ENCODE data around the gene MKX.

Gene MKX, protein sequence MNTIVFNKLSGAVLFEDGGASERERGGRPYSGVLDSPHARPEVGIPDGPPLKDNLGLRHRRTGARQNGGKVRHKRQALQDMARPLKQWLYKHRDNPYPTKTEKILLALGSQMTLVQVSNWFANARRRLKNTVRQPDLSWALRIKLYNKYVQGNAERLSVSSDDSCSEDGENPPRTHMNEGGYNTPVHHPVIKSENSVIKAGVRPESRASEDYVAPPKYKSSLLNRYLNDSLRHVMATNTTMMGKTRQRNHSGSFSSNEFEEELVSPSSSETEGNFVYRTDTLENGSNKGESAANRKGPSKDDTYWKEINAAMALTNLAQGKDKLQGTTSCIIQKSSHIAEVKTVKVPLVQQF

DNA sequence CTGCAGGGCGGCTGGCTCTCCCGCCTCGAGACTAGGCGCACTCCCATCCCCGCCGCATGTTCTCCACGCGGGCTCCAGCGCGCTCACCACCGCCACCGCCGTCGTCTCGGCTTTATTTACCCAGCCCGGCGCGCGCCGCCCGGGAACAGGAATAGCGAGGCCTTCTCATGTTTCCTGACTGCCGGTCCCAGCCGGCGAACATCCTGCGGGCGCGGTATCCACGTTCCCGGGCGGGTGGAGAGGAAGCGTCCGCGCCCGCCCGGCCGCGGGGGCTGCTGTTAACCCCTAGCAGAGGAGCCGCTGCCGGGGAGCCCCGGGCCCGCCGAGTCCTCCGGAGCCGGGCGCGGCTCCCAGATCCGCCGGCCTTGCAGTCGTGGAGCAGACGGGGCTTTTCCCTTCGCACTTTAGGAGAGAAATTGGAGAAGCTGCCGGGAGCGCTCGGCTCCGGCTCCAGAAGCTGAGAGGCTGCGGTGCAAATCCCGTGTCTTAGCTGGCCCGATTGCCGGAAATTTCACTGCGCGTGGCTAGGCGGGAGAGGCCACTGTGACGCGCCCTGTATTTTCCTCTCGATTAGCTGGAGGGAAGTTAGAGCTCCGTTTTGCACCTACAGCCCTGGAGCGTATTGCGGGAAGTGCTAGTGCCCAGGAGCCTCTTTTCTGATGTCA, at the start of gene MKX:
Gene MKX (minus strand): TSS at position 88 of the 665 bp plus-strand sequence. CDS start 2,404 bp downstream, outside the sequence.
- Mint-ChIP-seq H3K4me1 (ENCODE audit: low read depth) (peaks cover 51% of the 10 kb centered on the region), H3K9me3 (no peaks in the 10 kb centered on the region), H3K27me3 (peaks cover 75% of the 10 kb centered on the region), H3K27ac (peak within 1 kb of the TSS; percentile 75), H3K4me3 (peak within 1 kb of the TSS; percentile 67), H3K36me3 (ENCODE audit: low read depth) (no peaks in the 10 kb centered on the region)
- peak; percentile 57 for DNase-seq

DNA sequence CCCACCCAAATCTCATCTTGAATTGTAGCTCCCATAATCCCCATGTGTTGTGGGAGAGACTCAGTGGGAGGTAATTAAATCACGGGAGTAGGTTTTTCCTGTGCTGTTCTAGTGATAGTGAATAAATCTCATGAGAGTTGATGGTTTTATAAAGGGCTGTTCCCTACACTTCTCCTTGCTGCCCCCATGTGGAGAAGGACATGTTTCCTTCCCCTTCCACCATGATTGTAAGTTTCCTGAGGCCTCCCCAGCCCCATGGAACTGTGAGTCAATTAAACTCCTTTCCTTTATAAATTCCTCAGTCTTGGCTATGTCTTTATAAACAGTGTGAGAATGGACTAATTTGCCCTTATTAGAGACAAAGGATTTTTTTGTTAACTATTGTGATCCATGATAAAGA, 48.5 kb upstream of the MKX start:
- H3K27me3 Mint-ChIP-seq = peaks cover 44% of the 10 kb centered on the region
- H3K4me1 Mint-ChIP-seq (ENCODE audit: low read depth) = no peaks in the 10 kb centered on the region
- no peaks in the 10 kb centered on the region for H3K36me3 Mint-ChIP-seq (ENCODE audit: low read depth)
- no peaks in the 10 kb centered on the region for H3K9me3 Mint-ChIP-seq
- DNase-seq = no peak
- no peak overlapping the region for H3K27ac Mint-ChIP-seq
- no peak overlapping the region for H3K4me3 Mint-ChIP-seq

DNA sequence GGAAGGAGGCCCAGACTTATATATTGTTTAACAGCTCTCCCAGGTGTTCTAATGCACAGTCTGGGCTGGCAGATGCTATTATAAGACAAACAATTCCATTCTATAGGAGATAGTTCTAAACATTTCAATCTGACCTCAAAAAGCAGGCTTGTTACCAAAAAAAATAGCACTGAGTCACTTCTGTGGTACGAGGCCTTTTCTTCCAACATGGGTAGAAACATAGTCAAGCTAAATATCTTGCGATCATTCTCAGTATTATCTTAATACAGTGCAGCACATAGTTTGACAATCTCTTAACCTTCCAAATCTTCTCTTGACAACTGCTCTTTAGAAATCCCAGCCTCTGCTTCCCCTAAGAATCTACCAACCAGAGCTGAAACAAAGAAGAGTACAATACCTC, 46.6 kb upstream of the MKX start:
- H3K9me3 Mint-ChIP-seq = no peaks in the 10 kb centered on the region
- no peak overlapping the region for H3K27ac Mint-ChIP-seq
- H3K27me3 Mint-ChIP-seq = peaks cover 51% of the 10 kb centered on the region
- H3K4me1 Mint-ChIP-seq (ENCODE audit: low read depth) = no peaks in the 10 kb centered on the region
- no peak for DNase-seq
- no peaks in the 10 kb centered on the region for H3K36me3 Mint-ChIP-seq (ENCODE audit: low read depth)
- no peak overlapping the region for H3K4me3 Mint-ChIP-seq

DNA sequence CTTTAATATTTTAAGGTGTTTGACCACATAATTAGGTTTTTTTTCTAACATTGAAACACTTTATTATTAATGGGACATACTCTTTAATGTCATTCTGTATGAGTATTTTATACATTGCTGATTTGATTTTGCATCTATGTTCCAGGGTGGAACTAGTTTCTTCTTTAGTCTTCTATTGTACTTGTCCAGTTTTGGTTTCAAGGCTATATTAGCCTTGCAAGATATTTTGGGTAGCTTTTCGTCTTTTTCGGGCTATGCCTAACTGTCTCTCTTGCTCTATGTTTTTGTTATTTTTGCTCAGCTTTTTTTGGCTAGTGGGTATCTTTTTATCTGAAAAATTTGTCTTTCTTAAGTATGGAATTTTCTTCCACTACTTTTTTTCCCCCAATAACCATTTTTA, 38.7 kb upstream of the MKX start:
- Mint-ChIP-seq H3K4me1 (ENCODE audit: low read depth) (no peaks in the 10 kb centered on the region), H3K27ac (no peak overlapping the region), H3K4me3 (no peak overlapping the region), H3K36me3 (ENCODE audit: low read depth) (no peaks in the 10 kb centered on the region), H3K9me3 (no peaks in the 10 kb centered on the region), H3K27me3 (peaks cover 45% of the 10 kb centered on the region)
- no peak for DNase-seq

DNA sequence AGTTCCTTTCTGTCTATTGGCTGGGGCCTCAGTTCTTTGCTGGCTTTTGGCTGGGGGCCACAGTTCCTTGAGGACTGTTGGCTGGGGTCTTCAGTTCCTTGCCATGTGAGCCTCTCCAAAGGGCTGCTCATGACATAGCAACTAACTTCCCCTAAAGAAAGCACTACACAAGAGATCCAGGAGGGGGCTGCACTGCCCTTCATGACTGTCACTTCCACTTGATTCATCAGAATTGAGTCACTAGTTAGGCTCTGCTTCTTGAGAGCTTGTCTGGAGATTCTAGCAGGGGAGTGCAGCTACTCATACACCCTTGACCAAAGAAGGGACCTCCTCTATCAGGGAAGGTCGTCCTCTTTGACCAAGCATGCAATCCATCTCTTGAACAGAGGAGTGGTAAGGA, 38.0 kb upstream of the MKX start:
- no peaks in the 10 kb centered on the region for H3K4me1 Mint-ChIP-seq (ENCODE audit: low read depth)
- peak; percentile 40 for DNase-seq
- no peaks in the 10 kb centered on the region for H3K9me3 Mint-ChIP-seq
- no peak overlapping the region for H3K27ac Mint-ChIP-seq
- H3K4me3 Mint-ChIP-seq = no peak overlapping the region
- H3K27me3 Mint-ChIP-seq = peaks cover 41% of the 10 kb centered on the region
- no peaks in the 10 kb centered on the region for H3K36me3 Mint-ChIP-seq (ENCODE audit: low read depth)

DNA sequence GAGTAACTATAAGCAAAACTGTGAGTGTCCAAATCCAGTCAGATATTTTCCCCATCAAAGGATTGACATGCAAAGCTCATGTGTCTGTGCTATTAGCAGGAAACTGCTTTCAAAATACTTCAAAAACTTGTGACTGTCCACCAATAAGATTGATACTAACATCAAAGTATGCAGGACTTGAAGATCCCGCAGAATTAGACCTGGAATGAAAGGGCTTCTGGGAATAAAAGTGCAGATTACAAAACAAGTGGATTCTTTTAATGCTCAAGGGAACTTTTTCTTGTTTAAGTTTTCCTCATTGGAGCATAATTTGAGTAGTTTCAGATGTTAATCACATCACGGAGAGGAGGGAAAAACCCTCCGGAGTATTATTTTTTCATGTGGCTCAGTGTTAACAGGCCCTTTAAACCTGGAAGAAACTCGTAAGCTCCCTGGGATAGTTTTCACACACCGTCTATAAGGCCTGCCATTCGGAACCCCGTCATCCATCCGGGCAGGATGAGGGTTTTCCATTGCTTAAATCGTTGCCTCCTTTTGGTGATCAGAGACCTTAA, 33.9 kb upstream of the MKX start:
- H3K27me3 Mint-ChIP-seq = peaks cover 60% of the 10 kb centered on the region
- H3K9me3 Mint-ChIP-seq = no peaks in the 10 kb centered on the region
- H3K4me1 Mint-ChIP-seq (ENCODE audit: low read depth) = no peaks in the 10 kb centered on the region
- no peak overlapping the region for H3K4me3 Mint-ChIP-seq
- H3K27ac Mint-ChIP-seq = no peak overlapping the region
- DNase-seq = no peak
- no peaks in the 10 kb centered on the region for H3K36me3 Mint-ChIP-seq (ENCODE audit: low read depth)

DNA sequence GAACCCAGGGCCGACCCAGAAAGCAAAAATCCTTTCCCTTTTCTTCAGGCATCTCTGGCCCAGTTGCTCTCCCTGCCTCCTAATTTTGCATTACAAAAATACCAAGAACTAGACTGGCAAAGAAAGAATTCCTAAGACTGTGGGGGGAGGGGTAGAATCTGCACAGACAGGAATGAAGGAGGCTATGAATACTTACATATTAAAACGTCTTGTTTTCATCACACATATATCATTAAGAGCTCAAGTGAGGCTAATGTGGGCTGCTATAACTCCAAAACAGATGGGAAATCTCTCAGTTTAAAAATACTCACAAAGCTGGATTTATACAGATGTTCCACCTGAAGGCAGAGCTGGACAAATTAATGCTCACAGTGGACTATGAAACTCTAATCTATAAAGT, 29.2 kb upstream of the MKX start:
- DNase-seq = no peak
- Mint-ChIP-seq H3K36me3 (ENCODE audit: low read depth) (no peaks in the 10 kb centered on the region), H3K27ac (no peak overlapping the region), H3K4me3 (no peak overlapping the region), H3K27me3 (peaks cover 67% of the 10 kb centered on the region), H3K4me1 (ENCODE audit: low read depth) (peaks cover 5% of the 10 kb centered on the region), H3K9me3 (no peaks in the 10 kb centered on the region)

DNA sequence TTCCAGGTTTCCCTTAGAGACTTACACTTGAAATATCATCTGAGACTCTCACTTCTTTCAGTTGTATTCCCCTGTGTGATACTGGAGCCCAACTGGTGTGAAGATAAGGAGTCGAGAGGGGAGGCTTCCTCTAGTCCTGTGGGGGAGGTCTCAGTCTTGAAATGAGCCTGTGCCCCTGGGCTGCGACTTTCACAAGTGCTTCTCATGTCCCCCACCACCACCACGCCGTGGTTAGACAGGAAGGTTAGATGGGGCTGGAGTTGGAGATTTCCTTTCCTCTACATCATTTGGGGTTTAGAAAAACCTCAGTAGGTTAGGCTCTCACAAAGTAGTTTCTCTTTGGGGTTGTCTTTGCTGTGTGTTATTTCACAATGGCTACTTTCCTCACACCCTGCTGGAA, 25.6 kb upstream of the MKX start:
- Mint-ChIP-seq H3K27me3 (peaks cover 49% of the 10 kb centered on the region), H3K4me1 (ENCODE audit: low read depth) (peaks cover 5% of the 10 kb centered on the region), H3K36me3 (ENCODE audit: low read depth) (no peaks in the 10 kb centered on the region), H3K9me3 (no peaks in the 10 kb centered on the region), H3K27ac (no peak overlapping the region), H3K4me3 (no peak overlapping the region)
- no peak for DNase-seq

DNA sequence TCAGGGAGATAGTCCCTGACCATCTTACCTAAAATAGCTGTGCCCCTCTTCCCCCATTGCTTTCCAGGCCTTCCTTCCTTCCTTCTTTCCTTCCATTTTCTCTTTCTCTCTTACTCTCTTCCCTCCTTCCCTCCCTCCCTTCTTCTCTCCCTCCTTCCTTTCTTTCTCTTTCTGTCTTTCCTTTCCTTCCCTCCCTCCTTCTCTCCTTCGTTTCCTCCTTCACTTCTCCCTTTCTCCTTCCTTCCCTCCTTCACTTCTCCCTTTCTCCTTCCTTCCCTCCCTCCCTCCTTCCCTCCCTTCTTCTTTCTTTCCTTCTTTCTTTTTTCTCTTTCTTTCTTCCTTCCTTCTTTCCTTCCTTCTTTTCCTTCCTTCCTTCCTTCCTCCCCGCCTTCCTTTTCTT, 24.6 kb upstream of the MKX start:
- peaks cover 5% of the 10 kb centered on the region for H3K4me1 Mint-ChIP-seq (ENCODE audit: low read depth)
- DNase-seq = no peak
- peaks cover 47% of the 10 kb centered on the region for H3K27me3 Mint-ChIP-seq
- no peak overlapping the region for H3K4me3 Mint-ChIP-seq
- H3K36me3 Mint-ChIP-seq (ENCODE audit: low read depth) = no peaks in the 10 kb centered on the region
- no peak overlapping the region for H3K27ac Mint-ChIP-seq
- H3K9me3 Mint-ChIP-seq = no peaks in the 10 kb centered on the region

DNA sequence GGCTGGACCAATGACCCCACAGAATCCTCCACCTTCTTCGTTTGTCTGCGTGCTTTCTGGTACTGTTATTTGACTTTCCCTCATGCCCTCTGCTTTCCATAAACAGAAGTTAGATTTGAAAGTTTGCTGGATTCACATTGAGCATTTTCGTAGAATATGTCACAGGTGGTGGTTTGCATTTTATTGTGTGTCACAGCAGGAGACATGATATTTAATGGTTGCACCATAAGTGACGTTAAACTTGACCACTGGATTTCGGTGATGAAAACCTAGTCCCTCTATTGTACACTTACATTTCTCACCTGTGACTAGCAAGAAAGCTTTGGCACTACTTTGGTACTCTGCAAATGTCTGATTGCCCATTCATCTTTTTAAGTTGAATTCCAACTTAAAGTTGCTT, 15.2 kb upstream of the MKX start:
- H3K4me1 Mint-ChIP-seq (ENCODE audit: low read depth) = no peaks in the 10 kb centered on the region
- H3K4me3 Mint-ChIP-seq = no peak overlapping the region
- peaks cover 16% of the 10 kb centered on the region for H3K27me3 Mint-ChIP-seq
- H3K9me3 Mint-ChIP-seq = no peaks in the 10 kb centered on the region
- no peak for DNase-seq
- H3K36me3 Mint-ChIP-seq (ENCODE audit: low read depth) = no peaks in the 10 kb centered on the region
- H3K27ac Mint-ChIP-seq = no peak overlapping the region

DNA sequence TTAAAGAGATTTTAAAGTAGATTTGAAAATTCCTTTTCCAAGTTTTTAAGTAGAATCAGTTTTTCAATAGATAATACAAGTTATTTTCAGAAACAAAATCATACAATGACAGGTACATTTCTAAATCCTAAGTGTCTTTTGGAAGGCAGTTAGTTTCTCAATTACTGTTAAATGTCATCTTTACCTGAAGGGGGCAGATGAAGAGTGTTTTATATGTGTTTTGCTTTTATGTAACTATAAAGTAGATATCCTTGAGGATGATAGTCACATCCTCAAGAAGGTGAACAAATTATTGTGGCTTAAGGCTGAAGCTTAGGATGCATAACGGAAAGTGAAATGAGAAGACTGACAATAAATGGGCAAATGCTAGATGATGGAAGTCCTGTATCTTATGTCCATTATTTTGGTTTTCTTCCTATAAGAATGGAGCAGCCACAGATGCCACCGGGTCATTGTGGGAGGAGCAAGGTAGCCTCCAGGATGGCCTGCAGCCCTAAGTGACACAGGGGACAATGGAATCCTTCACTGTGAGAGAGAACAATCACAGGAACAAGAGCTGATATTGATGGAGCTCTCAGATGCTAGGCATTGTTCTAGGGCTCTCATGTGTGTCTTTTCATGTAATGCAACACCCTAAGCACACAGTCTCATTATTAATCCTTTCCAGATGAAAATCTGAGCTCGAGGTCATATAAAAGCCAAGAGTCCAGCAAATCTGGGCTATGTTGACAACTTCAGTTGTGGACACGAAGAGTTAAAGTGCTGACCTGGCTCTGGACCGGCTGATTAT, 14.1 kb upstream of the MKX start:
- H3K4me1 Mint-ChIP-seq (ENCODE audit: low read depth) = no peaks in the 10 kb centered on the region
- H3K27me3 Mint-ChIP-seq = peaks cover 21% of the 10 kb centered on the region

DNA sequence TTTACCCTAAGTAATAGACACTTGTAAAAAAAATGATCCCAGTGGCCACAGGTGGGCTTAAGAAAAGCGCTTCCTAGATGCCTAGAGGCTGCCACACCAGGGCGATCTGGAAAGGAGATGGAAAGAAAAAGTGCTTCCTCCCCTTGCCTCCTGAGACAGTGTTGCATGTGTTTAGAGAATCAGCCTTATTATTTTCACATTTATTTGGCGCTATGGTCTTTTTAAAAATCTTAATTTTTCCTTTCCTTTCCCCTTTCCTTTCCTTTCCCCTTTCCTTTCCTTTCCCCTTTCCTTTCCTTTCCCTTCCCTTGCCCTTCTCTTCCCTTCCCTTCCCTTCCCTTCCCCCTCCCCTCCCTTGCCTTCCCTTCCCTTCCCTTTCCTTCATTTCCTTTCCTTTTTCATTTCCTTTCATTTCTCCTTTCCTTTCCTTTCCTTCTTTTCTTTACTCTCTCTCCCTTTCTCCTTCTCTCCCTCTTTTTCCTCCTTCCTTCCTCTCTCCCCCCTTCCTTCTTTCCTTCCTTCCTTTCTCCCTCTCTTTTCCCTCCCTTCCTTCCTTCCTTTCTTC, 7.1 kb upstream of the MKX start:
- H3K4me1 Mint-ChIP-seq (ENCODE audit: low read depth) = peaks cover 3% of the 10 kb centered on the region

More for the DNA sequence above, 14.1 kb upstream of the MKX start:
- Mint-ChIP-seq H3K27ac (no peak overlapping the region), H3K9me3 (no peaks in the 10 kb centered on the region), H3K36me3 (ENCODE audit: low read depth) (no peaks in the 10 kb centered on the region), H3K4me3 (no peak overlapping the region)
- DNase-seq = no peak

DNA sequence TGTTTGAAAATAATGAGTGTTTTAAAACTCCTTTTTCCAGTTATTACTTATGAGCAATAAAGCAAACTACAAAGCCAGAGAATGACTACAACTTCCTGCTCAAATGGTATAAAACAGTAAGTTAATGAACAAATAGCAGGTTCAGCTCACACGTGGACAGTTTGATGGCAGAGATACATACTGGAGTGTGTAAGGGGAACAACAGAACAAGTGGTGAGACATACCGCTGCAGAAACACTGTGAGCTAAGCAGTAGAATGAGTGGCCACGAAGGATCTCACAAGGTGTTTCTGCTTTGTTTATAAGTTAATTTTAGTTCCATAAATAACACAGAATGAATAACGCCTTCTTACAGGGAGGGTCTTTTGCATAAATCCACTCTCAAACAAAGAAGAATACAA, 3.0 kb upstream of the MKX start:
- Mint-ChIP-seq H3K4me1 (ENCODE audit: low read depth) (peaks cover 35% of the 10 kb centered on the region), H3K27ac (no peak overlapping the region), H3K4me3 (no peak overlapping the region), H3K9me3 (no peaks in the 10 kb centered on the region), H3K27me3 (peaks cover 79% of the 10 kb centered on the region), H3K36me3 (ENCODE audit: low read depth) (no peaks in the 10 kb centered on the region)
- DNase-seq = no peak

More for the DNA sequence above, 7.1 kb upstream of the MKX start:
- no peak overlapping the region for H3K27ac Mint-ChIP-seq
- H3K9me3 Mint-ChIP-seq = no peaks in the 10 kb centered on the region
- no peaks in the 10 kb centered on the region for H3K36me3 Mint-ChIP-seq (ENCODE audit: low read depth)
- DNase-seq = no peak
- peaks cover 62% of the 10 kb centered on the region for H3K27me3 Mint-ChIP-seq
- no peak overlapping the region for H3K4me3 Mint-ChIP-seq

DNA sequence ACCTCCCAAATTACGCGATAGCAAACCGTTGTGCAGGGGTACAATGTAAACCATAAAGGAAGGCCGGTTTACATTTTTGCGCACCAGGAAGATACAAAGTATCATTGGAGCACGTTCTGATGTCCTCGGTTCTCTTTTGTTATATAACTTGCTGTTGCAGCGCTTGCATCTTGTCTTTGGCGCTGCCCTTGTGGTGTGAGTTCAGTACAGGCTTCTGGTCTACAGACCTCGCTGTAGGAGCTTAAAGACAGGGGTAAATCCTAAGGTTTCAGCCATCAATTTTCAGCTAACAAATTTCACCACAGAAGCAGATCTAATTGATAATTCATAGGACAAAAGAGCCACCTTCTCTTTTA, 1.5 kb upstream of the MKX start:
- Mint-ChIP-seq H3K27ac (no peak overlapping the region), H3K27me3 (peaks cover 74% of the 10 kb centered on the region), H3K36me3 (ENCODE audit: low read depth) (no peaks in the 10 kb centered on the region), H3K4me1 (ENCODE audit: low read depth) (peaks cover 40% of the 10 kb centered on the region), H3K9me3 (no peaks in the 10 kb centered on the region), H3K4me3 (no peak overlapping the region)
- no peak for DNase-seq

All from activated T-cell treated with anti-CD3 and anti-CD28 coated beads, Interleukin-2, amount 50 U/mL, for 24 hours (primary cell).